Measurements from ENCODE around the gene S100A5. TPM values are rescaled to one million over a fixed set of nuclear protein-coding genes. Genes with fewer than 3 reads are reported as not detected.
A peak's percentile ranks its signal among the peaks of the same experiment; 100 is the strongest.

The S100A5 gene
- total and polyA plus RNA-seq, 10 of the 15 experiments (the other 5 are each of a cell fraction or from before 2014, with no cell fraction given): 0.47 to 0.75 (median 0.56) TPM; not detected in 6

- TF ChIP-seq YY1 (IDR thresholded peaks at IDR 0.05; ENCODE audit: low read depth, low read length): peak; percentile 45; the same call in 1 of the 2 replicates
- 0 out of 2 replicates have a peak, but pooled peaks have one; percentile 44 for TF ChIP-seq RB1 (IDR thresholded peaks at IDR 0.05; ENCODE audit: borderline replicate concordance)
- TF ChIP-seq MXI1 (IDR thresholded peaks at IDR 0.05; ENCODE audit: low read depth, low read length): peak; percentile 32; the same call in 1 of the 2 replicates
- TF ChIP-seq RELA (IDR thresholded peaks at IDR 0.05; ENCODE audit: borderline replicate concordance, partially characterized antibody): peak; percentile 57
- peak; percentile 74 for TF ChIP-seq MAX (IDR thresholded peaks at IDR 0.05; ENCODE audit: low read depth, low read length)
- TF ChIP-seq NR2F1 (conservative IDR thresholded peaks at IDR 0.05): no peak
- no peak for TF ChIP-seq MYC (IDR thresholded peaks at IDR 0.05; ENCODE audit: insufficient read depth, insufficient read length, insufficient replicate concordance, low read length, severe bottlenecking)
- TF ChIP-seq USF1 (IDR thresholded peaks at IDR 0.05; ENCODE audit: borderline replicate concordance, extremely low read length, insufficient read depth, low read depth, low read length): peak; percentile 47
- TF ChIP-seq IKZF1 (conservative IDR thresholded peaks at IDR 0.05): peak; percentile 28; the same call in 1 of the 2 replicates
- no peak for TF ChIP-seq TARDBP (IDR thresholded peaks at IDR 0.05; ENCODE audit: borderline replicate concordance)
- TF ChIP-seq JUNB (IDR thresholded peaks at IDR 0.05): no peak
- TF ChIP-seq PML (IDR thresholded peaks at IDR 0.05; ENCODE audit: low read length): no peak
- TF ChIP-seq ZNF207 (IDR thresholded peaks at IDR 0.05; ENCODE audit: borderline replicate concordance): no peak
- TF ChIP-seq CBX5 (IDR thresholded peaks at IDR 0.05; ENCODE audit: low read depth): no peak
- TF ChIP-seq CBFB (IDR thresholded peaks at IDR 0.05; ENCODE audit: low read depth): no peak
- TF ChIP-seq RAD51 (IDR thresholded peaks at IDR 0.05): no peak; the same call in 1 of the 2 replicates
- TF ChIP-seq SMAD1 (IDR thresholded peaks at IDR 0.05; ENCODE audit: low read depth, partially characterized antibody): no peak
- no peak for TF ChIP-seq IRF5 (IDR thresholded peaks at IDR 0.05; ENCODE audit: borderline replicate concordance)
- TF ChIP-seq PKNOX1 (IDR thresholded peaks at IDR 0.05): peak; percentile 42; the same call in 1 of the 2 replicates
- TF ChIP-seq RAD21 (IDR thresholded peaks at IDR 0.05; ENCODE audit: insufficient read depth, low read depth, low read length): peak; percentile 92
These were observed 29.7 kb downstream of the S100A5 start (continued) for GRCh38 chr1:153510984-153511410.

Measured in GM12878 (cell line).